GM19023 (cell line): ENCODE measurements around the gene SLC4A1.
"Not testable (repeated sequence)": the region's sequence is repeated elsewhere in the genome, so short reads cannot be mapped to it uniquely, and the experiment has no call there.

Experiments used
- ATAC-seq: cut with Tn5 transposase; IDR thresholded peaks from one replicate; pipeline ENCODE4 v1.9.1; 2021; ENCODE audit warnings: mild to moderate bottlenecking, moderate library complexity; ENCODE audit not compliant: unreplicated experiment

Gene SLC4A1

GRCh38 chr17:44257815-44258760 is 9.8 kb downstream of the SLC4A1 start:
- no peak for ATAC-seq

GRCh38 chr17:44256671-44257070 is 11.3 kb downstream of the SLC4A1 start:
- ATAC-seq = no peak

- ATAC-seq = no peak
These were observed 12.0 kb downstream of the SLC4A1 start for GRCh38 chr17:44255915-44256314.

- no peak for ATAC-seq
These were observed 13.4 kb downstream of the SLC4A1 start for GRCh38 chr17:44254361-44255095.

GRCh38 chr17:44253006-44253405 is 14.9 kb downstream of the SLC4A1 start:
- ATAC-seq = no peak

- no peak for ATAC-seq
These were observed 16.9 kb downstream of the SLC4A1 start for GRCh38 chr17:44251062-44251461.

GRCh38 chr17:44249501-44250246 is 18.3 kb downstream of the SLC4A1 start:
- ATAC-seq = no peak

- no peak for ATAC-seq
These were observed 19.8 kb downstream of the SLC4A1 start for GRCh38 chr17:44247876-44248736.

GRCh38 chr17:44247440-44247841 is 20.5 kb downstream of the SLC4A1 start:
- ATAC-seq = no peak

GRCh38 chr17:44241106-44241624 is 26.8 kb downstream of the SLC4A1 start:
- ATAC-seq = no peak

GRCh38 chr17:44237886-44238285 is 30.0 kb downstream of the SLC4A1 start:
- ATAC-seq = not testable (repeated sequence)

GRCh38 chr17:44236444-44236991 is 31.4 kb downstream of the SLC4A1 start:
- no peak for ATAC-seq

GRCh38 chr17:44235583-44235936 is 32.4 kb downstream of the SLC4A1 start:
- ATAC-seq = no peak

- ATAC-seq = no peak
These were observed 34.4 kb downstream of the SLC4A1 start for GRCh38 chr17:44233582-44233981.

- no peak for ATAC-seq
These were observed 35.9 kb downstream of the SLC4A1 start for GRCh38 chr17:44232061-44232460.

GRCh38 chr17:44230140-44230539 is 37.8 kb downstream of the SLC4A1 start:
- no peak for ATAC-seq

GRCh38 chr17:44229090-44229489 is 38.8 kb downstream of the SLC4A1 start:
- no peak for ATAC-seq

GRCh38 chr17:44223541-44224071 is 44.3 kb downstream of the SLC4A1 start:
- no peak for ATAC-seq

- no peak for ATAC-seq
These were observed 45.6 kb downstream of the SLC4A1 start for GRCh38 chr17:44222112-44222869.
